Stimulated activated CD4-positive, alpha-beta T cell treated with anti-CD3 and anti-CD28 coated beads, Interleukin-4, amount 100 ng/mL, for 1 hour (primary cell): ENCODE data around the gene BCKDHB.
"Not testable (repeated sequence)": the region's sequence is repeated elsewhere in the genome, so short reads cannot be mapped to it uniquely, and the experiment has no call there.

Experiments used
- DNase-seq: peaks from one replicate; pipeline ENCODE4 v3.0.0-alpha.2; 2020

BCKDHB gene

DNA sequence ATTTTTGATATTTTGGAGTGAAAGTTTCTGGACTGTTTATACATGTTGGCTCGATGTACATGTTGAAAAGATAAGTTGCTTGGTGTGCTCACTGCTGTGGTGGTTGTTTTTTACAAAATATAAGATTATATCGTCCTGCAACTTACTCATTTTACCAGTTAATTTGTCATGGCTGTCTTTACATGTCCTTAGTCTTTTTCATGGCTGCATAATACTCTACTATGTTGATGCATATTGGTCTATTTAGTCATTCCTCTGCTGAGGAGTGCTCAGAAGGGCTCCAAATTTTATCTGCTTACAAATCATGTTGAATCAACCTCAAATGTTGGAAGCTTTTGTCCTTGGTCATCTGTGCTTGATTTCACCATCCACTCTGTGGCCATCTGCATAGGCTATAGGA, 164.6 kb downstream of the BCKDHB start:
- no peak for DNase-seq

DNA sequence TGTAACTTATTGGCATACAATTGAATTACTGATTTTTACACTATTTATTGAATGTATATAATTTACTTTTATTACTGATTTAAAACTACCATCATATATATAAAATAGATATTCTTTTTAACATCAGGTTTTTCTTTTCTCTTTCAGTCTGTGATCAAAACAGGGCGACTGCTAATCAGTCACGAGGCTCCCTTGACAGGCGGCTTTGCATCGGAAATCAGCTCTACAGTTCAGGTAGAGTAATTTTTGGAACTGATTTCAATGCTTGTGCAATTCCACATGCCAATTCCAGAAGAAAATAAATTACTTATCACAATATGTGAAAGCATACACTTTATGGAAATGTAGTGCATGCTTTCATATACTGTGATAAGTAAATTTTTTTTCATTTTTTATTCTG, 166.5 kb downstream of the BCKDHB start:
- no peak for DNase-seq

DNA sequence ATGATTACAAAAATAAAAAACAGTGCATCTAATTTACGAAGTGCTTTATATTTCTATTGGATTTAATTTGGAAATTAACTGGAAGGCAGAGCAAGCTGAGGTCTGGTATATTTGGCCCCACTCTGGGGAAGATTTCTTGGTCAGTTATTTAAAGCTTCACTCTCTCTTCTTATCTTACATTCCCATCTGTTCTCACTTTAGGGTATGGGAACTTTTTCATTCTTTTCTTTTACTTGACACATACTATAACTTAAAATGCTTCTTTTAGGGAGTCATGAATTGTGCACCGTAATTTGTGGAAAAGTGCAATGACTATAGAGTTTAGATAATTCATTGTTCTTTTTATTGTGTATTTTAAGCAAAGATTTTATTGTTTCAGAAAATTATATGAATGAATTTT, 170.4 kb downstream of the BCKDHB start:
- DNase-seq, result no peak

DNA sequence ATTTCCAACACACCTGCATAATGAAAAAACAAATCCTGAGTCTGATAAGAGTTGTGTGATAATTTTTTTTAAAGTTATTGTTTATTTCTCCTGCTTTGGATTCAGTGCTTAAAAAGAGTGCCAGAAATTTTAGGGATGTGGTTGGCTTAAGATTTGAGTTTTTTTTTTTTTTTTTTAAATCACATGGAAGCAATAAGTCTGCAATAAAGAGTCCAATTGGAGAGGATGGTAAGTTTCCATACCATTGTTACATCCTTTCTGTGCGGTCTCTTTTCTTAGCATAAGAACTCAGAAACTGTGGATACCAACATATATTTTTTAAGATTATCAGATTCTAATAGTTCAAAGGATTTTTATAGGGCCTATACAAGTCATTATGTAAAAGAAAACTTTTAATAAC, 171.0 kb downstream of the BCKDHB start:
- no peak for DNase-seq

DNA sequence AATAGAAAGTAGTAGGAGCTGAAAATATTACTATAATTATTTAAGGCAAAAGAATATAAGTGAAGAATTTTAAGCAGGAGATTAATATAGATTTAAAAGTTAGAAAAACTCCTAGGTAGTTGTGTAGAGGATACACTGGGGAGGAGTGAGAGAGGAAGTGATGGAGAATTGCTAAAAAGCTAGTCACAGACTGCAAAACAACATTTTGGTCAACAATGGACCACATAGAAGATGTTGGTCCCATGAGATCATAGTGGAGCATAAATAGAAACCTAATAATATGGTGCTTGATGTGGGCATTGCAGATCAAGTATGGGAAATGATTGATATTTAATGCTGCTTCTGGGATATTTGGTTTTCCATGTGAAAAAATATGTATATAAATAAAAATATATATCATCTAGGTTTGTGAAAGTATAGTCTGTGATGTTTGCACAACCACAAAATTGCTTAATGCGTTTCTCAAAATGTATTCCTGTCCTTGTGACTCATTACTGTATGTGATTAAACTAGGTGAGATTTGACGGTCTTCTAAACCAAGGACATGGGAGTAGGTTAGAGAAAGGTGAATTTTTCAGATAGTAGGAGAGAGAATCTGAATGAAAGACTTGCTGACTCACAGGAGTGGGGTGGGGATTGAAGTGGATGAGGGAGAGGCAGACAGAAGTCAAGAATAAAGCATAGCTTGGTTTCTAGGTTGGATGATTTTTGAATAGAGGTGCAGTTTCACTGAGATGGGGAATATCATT, 174.0 kb downstream of the BCKDHB start:
- DNase-seq, result no peak

DNA sequence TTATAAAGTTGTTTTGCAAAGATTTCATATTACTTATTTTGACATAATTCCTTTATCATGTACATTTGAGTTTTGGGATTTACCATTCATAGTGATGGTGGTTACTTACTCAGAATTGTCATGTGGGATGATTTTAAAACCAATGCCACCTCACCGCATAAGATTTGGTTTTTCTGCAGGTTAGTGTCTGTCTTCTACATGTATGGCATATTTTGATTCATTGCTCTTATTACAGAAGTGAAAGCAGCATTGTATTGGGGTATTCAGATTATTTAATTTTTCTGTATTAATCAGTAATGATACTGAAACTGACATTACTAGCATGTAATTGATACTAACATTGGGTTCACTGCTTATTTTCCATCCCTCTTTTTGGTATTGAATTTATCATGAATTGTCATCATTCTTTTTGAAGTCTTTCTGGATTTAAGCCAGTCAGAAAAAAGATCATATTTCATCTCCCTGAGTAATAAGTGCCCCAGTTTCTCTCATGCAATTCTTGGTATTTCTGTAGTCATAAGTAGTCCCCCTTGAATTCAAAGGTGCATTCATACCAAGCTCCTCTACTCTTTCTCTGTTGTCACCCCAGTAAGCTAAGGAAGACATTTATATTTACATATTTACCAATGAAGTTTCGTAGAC, 176.6 kb downstream of the BCKDHB start:
- no peak for DNase-seq

DNA sequence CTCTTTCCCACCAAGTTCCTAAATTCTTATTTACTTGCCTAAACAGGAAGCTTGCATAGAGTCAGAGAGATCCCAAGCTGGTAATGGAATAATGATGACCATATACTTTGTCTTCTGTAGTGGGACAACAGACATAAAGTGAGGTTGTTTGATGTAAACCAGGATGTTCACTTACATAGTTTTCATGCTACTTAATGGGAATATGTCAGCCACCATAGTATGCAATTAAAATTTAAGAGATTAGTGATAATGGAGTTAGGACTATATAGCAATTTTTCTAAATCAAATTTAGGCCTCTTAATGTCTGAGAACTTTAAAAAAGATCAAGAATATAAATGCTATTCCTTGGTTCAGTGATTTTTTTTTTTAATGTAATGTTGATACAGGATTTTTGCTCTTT, 180.6 kb downstream of the BCKDHB start:
- DNase-seq, result no peak

DNA sequence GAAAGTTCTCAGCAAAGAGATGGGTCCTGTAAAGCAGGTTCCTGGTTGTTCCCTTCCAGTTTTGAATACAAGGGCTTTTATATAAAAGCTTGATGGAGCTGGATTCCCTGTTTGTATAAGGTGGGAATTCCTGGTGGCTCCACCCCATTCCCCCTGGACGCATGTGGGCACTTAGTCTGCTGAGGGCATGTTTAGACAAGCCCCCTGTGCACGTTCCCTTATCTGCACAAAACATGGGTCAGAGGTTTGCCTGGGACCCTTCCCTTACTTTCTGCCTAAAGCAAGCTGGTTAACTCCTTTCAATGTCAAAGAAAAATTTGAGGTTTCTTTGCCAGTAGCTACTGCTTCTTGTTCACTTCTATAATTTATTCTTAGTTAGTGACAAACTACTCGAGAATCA, 181.1 kb downstream of the BCKDHB start:
- no peak for DNase-seq

DNA sequence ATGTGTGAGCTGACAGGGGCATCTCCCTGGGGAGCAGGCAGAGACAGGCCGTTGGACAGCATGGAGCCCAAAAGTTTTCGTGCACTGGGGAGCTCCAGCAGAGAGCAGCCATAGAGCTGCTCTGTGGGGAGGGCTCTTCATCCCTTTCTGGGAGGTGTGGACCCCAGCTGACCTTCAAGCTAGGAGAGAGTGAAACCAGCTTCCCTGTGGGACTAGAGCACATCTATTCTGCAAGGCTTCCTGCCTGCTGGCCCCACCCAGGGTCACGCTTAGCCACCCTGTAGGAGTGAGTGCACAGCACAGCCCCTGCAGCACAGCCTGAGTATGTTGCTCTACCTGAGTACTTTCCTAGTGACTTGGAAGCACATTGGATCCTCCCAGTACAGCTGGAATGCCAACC, 183.3 kb downstream of the BCKDHB start:
- DNase-seq, result no peak

DNA sequence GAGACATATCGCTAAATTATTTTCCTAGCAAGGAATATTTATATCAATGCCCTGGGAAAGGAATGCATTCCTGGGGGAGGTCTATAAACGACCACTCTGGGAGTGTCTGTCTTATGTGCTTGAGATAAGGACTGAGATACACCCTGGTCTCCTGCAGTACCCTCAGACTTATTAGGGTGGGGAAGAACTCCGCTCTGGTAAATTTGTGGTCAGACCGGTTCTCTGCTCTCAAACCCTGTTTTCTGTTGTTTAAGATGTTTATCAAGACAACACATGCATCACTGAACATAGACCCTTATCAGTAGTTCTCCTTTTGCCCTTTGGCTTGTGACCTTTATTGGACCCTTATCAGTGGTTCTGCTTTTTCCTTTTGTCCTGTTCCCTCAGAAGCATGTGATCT, 188.1 kb downstream of the BCKDHB start:
- DNase-seq, result not testable (repeated sequence)

DNA sequence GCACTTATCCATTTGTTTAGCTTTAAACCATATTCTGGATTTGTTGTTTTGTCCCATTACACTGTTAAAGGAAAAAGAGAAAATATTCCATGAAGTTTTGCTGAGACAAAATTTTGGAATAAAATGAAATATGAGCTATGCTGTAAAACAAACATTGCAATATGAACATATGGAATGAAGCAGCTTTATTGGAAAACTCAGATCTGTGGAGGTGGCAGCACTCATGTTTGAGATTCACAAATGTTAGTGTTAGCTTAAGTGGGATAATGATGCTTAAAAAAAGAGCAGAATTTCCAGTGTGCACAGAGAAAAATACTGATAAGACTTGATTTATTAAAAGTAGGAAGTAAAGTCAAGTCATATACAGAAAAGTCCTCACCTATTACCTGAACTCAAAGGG, 196.2 kb downstream of the BCKDHB start:
- no peak for DNase-seq

DNA sequence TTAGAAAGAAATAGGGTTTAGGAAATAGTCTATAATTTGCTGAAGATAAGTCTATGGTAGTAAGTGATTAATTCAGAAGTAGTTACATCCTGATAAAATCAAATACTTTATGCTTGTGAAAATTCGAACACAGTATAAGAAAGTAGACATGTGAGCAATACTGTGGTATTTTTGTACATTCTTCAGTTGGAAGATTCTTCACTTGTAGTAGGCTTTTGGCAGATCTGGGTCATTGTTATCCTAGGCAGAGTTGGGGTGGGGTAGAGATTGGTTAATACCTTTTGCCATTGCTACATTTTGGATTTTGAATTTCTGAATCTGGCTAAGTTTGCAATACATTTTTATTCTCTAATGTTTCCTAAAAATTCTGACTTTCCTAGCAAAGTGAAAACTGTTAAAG, 197.5 kb downstream of the BCKDHB start:
- no peak for DNase-seq

DNA sequence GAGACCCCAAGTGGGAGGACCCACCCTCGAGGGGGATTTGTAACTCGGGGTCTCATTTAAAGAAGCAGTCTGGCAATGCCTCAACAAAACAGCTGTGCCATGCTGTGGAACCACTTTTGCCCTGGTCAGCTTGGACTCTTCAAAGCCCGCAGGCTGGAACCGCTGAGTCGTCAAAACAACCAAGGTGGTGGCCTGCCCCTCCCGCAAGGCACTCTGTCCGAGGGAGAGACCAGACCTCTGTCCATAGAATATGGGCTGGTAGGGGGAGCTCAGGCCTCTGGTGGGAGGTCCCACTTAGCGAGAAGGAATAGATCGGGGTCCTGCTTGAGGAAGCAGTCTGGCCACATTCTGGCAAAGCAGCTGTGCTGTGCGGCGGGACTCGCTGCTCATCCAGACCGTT, 208.1 kb downstream of the BCKDHB start:
- DNase-seq, result no peak

DNA sequence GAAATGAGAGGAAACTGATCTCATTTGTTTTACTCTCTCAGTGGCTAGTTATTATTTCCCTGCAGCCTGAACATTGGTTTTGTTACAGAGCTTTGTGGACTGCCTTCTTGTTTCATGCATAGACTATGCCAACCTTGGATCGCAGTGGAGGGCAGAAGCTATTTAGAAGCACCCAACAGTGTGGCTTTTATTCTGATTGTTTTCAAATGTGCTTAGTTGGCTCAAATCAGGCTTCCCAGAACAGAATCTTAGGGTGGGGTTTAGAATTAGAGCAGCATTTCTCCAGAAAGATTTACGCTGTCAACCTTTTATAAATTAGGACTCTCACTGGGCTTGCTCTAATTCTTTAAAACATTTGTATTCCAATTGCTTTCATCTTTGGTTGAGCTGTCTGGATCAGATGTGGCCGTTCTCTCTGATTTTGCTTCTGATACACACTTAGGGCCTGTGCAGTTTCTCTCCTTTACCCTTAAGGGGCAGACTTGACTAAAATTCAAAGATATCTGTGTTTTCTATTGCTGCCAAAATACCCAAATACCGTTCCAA, 210.3 kb downstream of the BCKDHB start:
- DNase-seq, result no peak

DNA sequence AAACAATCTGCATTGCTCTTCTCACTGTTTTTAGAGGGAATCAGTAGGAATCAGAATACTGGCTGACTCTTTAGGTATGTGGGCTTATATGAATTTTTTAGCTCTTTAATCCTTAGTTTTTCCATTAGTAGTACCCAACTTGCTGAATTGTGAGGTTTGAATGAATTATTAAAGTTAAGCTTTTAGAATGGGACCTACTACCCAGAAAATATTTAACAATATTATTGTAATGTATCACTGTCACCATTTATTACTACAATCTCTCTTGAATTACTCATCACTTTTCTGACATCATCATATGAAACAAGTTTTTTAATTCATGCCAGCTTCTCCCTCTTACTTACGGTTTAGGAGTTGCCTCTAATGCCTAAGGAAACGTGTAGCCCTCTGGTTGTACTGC, 212.7 kb downstream of the BCKDHB start:
- DNase-seq, result no peak

DNA sequence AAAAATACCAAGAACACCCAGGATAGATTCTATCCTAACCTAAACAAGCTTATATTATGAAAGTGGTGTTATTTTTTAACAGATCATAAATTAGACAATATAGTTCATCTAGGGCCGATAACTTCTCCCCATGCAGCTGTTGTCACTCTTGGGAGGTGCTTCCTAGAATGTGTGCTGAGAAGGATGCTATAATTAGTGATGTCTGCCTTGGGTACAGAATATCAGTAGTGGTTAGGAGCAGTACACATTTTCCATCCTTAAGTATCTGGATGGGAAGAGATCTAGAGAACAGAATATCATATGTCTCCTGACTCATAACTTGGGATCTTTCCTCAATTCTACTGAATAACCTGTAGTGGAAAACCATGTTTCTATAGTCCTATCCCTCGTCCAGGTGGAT, 214.5 kb downstream of the BCKDHB start:
- DNase-seq, result no peak

DNA sequence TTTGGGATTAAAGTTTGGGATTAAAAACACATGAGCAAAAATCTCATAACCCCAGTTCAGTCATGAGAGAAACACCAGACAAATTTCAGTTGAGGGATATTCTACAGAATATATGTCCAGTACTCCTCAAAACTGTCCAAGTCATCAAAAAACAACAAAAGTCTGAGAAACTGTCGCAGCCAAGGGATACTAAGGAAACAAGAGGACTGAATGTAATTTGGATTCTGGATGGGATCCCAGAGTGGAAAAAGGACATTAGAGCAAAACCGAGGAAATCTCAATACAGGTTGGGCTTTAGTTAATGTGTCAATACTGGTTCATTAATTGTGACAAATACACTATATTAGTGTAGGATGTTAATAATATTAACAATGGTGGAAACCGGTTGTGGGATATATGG, 219.3 kb downstream of the BCKDHB start:
- DNase-seq, result no peak

DNA sequence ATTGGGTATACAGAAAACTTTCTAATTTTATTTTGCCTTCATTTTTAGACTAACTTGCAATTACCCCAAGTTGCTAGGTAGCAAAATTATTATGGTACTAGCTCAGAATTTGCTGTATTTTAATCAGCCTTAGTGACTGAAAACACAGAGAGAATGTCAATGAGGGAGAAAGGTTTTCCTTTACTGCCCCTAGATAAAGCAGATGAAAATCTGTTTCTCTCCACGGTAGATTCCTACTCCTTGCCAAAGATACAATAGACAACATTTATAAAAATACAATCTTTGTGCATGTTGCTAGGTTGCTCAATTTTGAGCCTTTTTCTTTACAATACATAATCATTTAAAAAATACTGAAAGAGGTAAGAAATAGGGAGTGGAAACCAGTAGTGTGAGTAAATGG, 222.2 kb downstream of the BCKDHB start:
- no peak for DNase-seq

DNA sequence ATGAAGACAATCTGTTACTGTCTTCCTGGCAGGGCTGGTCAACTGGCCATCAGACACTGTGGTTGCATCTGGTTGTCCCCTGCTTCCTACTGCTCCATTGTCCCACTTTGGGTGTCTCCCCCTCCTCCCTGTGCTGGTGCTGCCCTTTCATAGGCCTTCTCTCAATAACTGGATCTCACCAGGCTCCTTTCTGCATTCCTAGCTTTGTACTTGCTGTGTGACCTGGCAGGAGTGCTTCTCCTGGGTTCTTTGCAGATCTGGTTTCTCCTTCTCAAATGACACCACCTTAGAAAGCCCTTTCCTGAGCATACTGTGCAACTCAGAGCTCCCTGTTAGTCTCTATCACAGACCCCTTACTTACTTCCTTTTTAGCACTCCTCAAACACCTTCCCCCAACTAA, 223.0 kb downstream of the BCKDHB start:
- no peak for DNase-seq

DNA sequence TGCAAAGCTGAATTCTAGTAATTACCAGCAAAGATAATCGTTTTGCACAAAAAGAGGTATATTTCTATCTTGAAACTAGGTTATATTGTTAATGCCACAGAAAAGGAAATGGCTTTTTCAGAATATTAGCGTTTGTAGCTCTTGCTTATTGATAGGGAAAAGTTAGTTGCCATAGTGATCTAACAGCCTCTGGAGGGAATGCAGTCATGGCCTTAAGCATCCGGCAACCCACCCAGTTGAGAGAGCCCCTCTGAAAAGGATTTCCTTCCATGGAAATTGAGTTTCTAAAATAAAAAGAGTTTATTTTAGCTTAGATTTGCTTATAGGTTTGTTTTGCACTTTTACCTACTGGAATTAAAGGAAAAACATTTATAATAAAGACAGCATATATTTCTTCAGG, 224.5 kb downstream of the BCKDHB start:
- DNase-seq, result no peak

DNA sequence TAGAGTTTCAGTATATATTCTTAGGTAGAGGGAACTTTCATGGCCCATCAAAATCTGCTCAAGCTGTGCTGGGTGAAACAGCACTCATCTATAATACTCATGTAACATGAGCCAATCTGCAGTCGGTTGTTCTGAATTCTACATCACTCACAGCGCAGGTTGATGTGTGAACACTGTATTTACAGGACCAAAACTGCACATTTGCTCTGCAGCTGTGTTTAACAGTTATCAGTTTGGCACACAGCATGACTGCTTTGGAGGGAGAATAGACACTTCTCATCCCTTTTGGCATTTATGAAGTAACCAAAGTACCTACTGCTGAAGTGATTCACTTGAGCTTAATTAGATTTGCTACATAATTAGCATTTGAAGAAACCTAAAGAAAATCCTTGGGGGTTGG, 225.1 kb downstream of the BCKDHB start:
- DNase-seq, result no peak

DNA sequence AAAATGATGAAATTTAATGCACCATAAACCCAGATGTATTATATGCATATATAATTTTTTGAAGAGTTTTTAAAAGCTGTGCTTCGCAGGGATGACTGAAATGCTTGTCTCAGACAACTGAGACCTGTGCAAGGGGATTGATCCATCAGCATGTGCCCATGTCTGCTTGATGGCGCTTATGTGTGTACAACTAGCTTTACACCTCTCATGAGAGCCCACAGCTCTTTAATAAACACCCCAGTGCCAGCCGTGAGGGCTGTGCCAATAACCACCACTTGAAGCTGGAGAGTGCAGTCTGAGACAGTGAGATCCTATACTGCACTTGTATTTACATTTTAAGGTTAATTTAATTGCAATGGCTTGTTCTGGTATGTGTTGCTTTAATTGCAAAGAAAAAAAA, 225.5 kb downstream of the BCKDHB start:
- no peak for DNase-seq

DNA sequence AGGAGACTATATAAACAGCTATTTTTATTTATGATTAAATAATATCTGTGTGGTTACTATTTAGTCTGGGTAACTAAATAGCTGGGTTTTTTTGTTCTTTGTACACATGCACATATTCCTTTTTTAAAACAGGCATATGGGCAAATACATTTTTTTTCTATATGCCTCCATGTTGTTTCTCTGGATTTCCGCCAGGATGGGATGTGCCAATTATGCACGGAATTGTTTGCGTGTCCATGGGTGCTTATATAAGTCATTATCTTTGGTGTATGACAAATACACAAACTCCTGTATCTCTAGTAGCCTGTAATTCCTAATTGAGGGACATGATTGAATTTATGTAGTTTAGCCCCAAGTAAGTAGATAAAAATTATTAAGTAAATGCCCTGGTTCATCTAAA, 226.9 kb downstream of the BCKDHB start:
- no peak for DNase-seq

DNA sequence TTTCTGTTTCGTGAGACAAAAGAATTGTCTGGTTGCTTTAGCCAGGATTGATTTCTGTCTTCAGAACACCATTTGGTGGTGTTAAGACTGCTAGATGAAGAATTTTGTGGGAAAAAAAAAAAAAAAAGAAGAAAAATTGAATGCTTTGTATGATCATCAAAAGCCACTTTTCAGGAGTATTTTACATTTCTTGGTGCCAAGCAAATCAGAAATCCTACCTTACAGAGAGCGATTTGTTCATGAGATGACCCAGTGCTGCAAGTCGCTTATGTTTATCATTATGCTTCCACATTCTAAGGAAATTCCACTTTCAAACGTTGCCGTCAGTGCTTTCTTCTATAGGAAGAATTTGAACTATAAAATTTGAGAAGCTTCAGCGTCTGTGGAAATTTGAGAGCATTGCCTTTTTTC, 228.7 kb downstream of the BCKDHB start:
- no peak for DNase-seq

DNA sequence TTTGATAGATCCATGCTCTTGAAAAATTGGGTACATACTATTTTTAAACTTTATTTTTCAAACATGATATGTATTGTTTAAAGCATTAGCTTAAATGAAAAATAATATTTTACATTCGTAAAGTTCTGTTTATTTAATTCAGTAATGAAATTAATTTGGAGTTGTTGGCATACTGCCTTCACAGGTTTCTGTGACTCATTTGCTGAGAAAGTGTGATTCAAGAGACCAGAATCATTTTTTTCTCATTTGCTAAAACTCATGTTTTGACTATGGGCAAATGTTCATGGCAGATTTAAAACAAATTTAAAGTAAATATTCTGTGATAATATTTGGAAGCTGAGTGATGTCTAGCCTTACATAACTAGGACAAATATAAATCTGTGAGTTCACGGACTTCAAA, 230.4 kb downstream of the BCKDHB start:
- DNase-seq, result no peak
